GM18526 (cell line): ENCODE data around the gene BAG5.

Experiments used
- POLR2A ChIP-seq: IDR thresholded peaks from 3 replicates; pipeline ENCODE4 v1.6.1; 2011; ENCODE audit not compliant: insufficient read length; ENCODE audit errors: extremely low read depth

The BAG5 gene

DNA sequence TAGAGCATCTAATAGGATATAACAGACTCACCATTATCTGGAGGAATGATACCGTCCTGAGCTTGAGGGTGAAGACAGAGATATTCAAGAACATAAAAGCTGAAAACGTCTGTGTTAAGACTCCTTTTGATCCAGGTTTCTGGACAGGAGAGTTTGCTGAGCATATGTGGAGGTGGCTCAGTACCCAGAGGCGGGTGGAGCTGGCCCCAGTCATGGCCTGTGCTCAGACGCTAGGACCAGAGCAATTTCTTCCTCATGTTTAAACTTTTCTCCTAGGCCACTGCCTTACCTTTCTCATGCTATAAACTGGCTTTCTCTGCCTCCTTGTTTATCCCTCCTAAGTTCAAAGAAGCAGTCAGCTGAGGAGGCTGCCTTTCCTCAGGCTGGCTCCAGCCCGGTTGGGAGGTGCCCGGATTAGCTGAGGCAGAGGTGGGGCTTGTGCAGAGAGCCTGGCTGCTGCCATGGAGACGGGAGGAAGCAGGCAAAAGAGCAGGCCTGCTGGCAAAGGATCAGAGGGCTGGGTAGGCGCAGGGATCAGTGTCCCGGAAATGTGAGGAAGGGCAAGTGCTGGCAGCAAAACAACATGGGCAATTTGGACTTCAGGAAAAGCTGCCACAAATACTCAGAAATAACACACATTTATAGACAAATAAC lies 14.0 kb upstream of the BAG5 start:
- no peak for TF ChIP-seq POLR2A

DNA sequence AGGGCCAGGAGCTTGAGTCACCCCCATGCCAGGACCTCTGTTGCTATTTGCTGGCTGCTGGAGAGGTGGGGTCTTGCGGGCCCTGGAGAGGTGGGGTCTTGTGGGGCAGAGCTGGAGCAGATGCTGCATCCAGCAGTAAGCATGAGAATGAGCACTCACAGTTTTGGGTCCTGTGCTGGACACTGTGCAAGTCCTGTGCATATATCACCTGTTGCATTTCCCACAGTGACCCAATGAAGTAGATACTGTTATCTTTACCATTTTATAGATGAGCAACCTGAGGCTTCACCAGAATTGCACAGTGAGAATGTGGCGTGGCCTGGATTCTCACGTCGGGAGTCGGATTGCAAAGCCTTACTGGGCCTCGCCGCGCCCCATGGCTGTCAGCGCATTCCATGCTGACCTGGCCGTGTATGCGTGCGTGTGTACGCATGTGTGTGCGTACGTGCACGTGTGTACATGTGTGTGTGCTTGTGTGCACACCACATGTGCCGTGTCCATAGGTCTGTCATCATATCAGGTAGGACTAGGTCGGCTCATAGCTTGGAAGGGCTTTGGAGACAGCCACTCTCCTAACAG lies 12.3 kb upstream of the BAG5 start:
- no peak for TF ChIP-seq POLR2A

DNA sequence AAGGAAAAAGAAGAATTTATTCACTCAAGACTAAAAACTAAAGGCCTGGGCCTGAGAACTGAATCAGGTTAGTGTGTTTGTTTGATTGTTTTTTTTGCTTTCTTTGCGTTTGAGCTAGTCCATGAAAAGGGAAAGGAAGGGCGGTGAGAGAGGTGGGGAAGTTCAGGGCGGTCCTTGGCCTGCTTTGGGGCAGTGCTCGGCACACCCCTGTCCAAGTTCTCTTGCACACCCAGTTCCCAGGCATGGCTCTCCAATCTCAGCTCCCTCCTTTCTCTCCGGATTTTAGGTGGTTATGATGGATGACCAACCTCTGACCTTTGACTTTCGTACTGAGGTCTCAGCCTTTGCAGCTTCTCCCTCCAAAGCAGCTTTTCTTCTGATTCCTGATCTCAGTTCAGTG lies 11.6 kb upstream of the BAG5 start:
- no peak for TF ChIP-seq POLR2A

DNA sequence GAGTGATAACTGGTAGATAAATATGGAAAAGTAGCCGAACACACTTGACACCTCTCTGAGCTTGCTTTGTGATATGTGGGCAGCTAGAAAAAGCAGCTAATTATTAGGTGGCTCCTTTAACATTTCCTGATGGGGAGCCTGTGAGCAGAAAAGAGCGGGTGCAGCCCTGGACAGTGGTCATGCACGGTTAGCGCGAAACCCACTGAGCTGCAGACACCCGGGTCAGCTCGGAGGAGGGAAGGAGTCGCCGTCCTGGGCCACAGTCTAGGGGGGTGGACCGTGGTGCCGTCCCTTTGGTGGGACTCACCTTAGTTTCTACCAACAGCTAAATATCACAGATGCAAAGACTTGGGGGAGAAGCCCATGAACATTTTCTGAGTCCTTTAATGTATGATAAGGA lies 7.0 kb upstream of the BAG5 start:
- no peak for TF ChIP-seq POLR2A

DNA sequence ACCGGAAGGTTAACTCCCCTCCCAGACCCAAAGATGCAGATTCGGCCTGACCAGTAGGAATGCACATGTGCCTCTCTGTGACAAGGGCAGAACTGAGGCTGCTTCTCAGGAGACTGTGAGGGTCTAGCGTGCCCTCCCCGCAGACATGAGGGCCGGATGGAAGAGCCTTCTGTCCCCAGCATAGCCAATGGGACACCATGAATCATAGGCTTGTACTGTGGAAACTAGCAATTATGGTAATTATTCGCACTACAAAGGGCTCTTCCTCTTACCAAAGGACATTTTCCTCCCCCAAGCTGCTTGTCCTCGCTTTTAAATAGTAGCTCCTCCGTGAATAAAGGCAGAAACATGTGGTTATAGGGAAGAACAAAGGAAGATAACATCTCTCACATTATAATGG lies 6.5 kb upstream of the BAG5 start:
- TF ChIP-seq POLR2A = no peak

DNA sequence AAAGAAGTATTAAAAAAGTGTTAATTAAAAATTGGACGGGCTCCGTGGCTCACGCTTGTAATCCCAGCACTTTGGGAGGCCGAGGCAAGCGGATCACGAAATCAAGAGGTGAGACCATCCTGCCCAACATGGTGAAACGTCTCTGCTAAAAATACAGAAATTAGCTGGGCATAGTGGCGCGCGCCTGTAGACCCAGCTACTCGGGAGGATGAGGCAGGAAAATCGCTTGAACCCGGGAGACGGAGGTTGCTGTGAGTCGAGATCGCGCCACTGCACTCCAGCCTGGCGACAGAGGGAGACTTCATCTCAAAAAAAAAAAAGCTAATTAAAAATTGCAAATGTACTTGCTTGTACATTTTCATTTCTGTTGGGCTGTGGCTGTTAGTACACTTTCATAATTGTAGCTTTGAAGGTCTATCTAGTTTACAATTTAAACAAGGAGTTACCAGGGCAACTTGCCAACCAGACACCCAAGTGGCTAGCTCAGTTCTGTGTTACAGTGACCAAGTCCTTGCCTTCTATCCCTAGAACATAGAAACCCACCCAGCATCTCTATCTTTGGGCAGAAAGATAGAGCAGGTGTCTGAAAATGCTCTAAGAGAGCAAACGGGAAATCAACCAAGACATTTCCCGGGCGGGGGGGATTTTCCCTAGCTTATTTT lies 1.5 kb upstream of the BAG5 start:
- TF ChIP-seq POLR2A = no peak

DNA sequence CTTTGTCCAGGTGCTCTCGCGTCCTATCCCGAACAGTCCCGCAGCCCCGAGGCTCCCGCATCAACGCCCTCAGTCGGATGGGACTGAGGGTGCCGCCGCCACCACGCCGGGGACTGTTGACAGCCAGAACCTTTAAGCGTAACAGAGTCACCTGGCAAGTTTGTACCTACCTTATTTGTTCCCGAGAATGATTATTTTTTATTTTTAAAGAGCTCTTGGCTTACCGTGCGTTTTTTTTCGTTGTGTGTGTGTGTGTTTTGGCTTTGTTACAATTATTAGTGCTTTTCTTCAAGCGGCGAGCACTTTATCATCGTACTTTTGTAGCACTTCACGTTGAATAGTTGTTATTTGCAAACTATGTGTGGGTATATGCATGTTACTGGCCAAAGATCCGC lies 766 bp upstream of the BAG5 start:
- no peak for TF ChIP-seq POLR2A

DNA sequence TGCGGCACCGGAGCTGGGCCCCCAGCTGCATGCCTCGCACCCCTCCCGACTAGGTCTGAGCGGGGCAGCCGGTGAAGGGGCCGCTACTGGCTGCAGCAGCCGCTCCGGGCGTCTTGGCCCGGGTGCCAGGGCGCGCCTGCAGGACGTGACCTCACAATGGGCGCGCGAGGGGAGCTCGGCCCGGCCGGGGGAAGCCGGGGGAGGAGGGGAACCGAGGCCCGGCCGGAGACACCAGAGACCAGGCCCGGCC lies 353 bp downstream of the BAG5 start:
- no peak for TF ChIP-seq POLR2A

DNA sequence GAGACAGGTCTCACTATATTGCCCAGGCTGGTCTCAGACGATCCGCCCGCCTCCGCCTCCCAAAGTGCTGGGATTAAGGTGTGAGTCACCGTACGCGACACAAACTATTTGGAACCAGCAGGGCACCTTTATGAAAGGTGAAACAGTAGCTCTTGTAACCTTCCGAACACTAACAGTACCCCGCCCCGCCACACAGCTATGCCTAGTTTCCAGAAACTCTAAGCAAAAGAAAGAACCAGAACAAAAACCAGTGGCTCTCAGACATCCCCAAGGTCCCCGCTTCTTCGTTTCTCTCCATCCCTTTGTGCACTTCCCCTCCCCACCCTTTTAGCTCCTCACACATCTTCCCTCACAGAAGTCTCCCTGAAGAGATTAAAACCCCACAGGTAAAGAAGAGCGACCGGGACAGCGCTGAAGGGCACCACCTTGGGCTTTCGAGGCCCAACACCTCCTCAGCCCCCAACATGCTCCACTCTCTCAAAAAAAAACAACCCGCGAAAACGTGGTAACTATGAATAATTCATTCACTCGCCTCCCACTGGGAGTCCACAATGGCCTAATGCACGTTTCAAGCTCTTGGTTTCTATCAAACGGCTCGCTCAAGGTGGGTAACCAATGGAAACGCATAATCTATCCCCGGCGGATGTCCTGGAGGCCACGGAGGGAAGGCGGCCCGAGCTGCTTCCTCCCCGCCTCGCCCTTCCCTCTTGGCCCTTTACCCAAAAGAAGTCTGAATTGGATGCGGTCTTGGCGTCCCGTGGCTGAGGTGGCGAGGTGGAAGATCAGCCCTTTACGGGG lies 877 bp downstream of the BAG5 start:
- no peak for TF ChIP-seq POLR2A

DNA sequence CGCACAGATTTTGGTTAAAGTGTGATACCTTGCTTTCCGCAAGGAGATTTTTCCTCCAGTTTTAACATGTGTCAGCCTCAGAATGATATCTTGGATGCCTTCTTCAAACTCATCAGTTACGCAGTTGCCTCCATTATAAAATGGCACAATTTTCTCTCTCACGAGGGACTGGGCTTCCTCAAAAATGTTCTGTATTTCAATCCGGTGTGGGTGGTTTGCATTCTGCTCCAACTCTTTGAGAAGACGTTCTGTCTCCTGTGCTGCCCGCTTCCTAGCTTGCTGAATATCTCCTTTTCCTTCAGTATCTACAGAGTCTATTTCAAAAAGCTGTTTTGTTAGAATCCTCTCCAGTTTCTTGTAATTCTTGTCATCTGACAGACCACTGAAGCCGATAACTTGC lies 1.8 kb downstream of the BAG5 start:
- TF ChIP-seq POLR2A = no peak

DNA sequence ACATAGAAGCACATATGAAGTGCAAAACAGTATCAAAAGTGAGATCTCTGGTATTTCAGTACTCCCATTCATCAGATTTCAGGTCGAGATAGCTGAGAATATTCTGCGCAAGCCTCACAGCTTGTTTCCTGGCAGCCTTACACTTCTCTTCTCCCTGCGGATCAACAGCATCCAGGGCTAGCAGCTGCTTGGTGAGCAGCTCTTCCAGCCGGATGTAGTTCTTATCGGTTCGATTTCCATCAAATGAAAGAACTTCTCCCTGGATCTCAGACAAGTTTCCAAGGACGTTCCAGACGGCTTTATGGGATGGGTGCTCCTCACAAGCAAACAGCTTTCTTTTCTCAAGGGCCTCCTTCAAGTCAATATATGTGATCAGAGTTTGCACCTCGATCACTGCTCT lies 2.7 kb downstream of the BAG5 start:
- TF ChIP-seq POLR2A = no peak

DNA sequence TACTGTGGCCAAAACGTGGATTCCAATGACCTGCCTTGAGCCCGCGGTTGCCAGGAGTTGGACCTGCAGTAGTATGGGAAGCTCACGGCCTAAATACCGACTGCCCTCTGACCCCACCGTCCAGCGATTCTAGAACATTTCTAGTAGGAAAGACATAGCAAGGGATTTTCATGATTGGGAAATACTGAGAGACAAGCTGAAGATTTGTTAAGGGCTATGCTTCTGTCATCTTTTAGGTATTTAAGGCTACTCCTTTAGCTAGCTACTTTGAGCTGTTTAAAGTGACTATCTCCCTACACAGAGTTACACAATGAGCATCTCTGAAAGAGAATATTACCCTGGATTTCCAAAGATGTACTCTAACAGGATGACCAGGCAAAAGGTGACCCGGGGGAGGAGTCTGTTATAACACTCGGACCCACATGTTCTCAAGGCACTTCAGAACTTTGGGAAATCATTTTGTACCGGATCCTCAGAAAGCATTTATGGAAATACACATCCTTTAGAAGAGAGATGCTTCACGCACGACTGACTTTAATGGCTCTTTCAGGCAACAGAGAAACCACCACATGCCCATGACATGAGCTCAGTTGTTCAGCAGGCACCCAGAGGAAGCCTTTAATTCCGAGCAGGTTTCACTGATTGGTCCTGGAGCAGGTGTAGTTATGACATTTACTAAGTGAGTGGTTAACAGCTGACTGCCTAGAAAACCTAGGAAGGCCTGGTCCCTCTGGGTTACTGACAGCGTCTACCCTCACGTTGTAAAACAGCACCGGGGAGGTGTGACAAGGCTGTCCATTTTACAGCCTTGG lies 4.2 kb downstream of the BAG5 start:
- no peak for TF ChIP-seq POLR2A

DNA sequence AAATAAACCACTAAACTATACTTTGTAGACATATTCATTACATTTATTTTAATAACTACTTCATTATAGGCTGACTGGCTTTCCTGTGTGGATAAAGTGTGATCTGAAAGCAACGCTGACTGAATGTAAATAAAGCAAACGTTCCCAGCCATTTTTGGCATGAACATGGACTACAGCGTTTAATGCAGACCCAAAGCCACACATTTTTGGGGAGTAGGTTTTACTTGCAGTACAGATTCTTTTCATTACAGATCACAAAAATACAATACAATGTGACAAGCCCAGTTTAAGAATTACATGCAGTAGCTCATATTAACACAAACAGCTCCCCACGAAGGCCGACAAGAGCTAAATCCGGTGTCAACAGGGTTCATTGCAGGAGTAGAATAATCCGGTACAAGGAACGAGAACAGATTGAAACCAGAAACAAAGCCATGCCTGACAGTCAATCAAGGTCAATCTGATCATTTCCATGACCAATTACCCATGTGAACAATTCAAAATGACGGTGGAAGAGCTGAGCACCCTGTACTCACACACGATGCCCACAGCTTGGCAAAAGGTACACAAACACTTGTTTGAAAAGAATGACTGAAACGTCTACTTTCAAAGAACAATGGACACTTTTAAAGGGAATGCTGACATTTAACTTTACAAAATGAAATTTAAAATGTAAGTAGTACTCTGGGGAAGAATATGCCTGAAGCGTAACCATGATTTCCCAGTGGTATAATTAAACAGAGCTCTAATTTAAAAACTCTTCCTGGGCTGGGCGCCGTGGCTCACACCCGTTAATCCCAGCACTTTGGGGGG lies 5.3 kb downstream of the BAG5 start:
- TF ChIP-seq POLR2A = no peak

DNA sequence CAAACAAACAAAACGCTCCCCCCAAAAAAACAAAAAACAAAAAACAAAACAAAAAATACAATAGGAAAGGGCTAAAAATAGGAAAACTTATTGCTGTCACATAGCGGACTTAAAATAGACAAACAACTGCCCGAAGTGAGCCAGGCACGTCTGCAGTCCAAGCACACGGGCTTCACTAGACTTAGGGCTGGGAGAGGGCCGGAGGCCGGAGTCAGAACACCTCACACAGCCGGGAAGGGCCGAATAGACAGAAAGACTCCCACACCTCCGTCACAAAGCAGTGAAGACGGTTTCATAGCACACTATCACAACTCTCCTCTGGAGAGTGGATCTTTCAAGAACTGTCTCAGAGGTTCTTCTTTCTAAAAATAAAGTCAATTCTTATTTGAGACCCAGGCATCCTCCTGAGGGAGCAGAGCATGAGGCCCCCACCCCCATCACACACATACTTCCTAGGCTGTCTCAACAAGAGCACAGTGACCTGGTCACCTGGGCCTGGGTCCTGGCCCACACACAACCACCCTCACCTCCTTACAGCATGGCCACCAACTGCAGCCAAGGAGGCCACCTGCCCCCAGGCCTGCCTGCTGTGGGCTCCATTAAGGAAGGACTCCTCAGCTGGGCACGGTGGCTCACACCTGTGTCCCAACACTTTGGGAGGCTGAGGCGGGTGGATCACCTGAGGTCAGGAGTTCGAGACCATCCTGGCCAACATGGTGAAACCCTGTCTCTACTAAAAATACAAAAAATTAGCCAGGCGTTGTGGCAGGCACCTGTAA lies 6.7 kb downstream of the BAG5 start:
- no peak for TF ChIP-seq POLR2A
